Upper lobe of right lung (tissue), 1 donor: ENCODE measurements around the gene CLIC3. TPM values are rescaled to one million over a fixed set of nuclear protein-coding genes. Genes with fewer than 3 reads are reported as not detected.

Source experiments
- ATAC-seq: fragments of 200-7000 bp; cut with Tn5 transposase; one replicate; pipeline ENCODE4 v1.9.1; 2020; ENCODE audit warnings: mild to moderate bottlenecking, moderate library complexity
- DNase-seq: peaks from one replicate; pipeline ENCODE4 v3.0.0-alpha.2; 2020
- H3K27ac ChIP-seq: fragments of 200-600 bp; one replicate; pipeline ENCODE4 v1.8.0; 2022
- H3K27me3 ChIP-seq: fragments of 200-600 bp; one replicate; pipeline ENCODE4 v1.8.0; 2022; ENCODE audit warnings: mild to moderate bottlenecking
- H3K36me3 ChIP-seq: fragments of 200-600 bp; one replicate; pipeline ENCODE4 v1.8.0; 2022
- H3K4me1 ChIP-seq: fragments of 200-600 bp; one replicate; pipeline ENCODE4 v1.8.0; 2022
- H3K4me3 ChIP-seq: fragments of 200-600 bp; one replicate; pipeline ENCODE4 v1.8.0; 2022; ENCODE audit warnings: mild to moderate bottlenecking
- H3K9me3 ChIP-seq: fragments of 200-600 bp; one replicate; pipeline ENCODE4 v1.8.0; 2022
- intact Hi-C: fragments of 100-400 bp; cut with DNase I; formaldehyde crosslinking; loops from one replicate; pipeline ENCODE4 v1.11.0; 2022
- total RNA-seq: library from RNA; stranded (reverse); fragmentation: NEBNext Ultra II Directional; extraction: Animal tissue kit (Norgen Biotek cat#: 25700); gene quantifications from one replicate; pipeline ENCODE4 v1.2.1, GENCODE V29; 2021
- TF ChIP-seq, protein P1 (sequence below): fragments of 200-600 bp; IDR thresholded peaks from one replicate; pipeline ENCODE4 v1.8.0; 2022; ENCODE audit warnings: antibody characterized with exemption
- donor health status: DM: no; HTN: yes; CAD: no; lungs with severe emphysema.

The CLIC3 gene
- total RNA-seq, 1 donor from 2014 or later: 80.7 TPM

DNA sequence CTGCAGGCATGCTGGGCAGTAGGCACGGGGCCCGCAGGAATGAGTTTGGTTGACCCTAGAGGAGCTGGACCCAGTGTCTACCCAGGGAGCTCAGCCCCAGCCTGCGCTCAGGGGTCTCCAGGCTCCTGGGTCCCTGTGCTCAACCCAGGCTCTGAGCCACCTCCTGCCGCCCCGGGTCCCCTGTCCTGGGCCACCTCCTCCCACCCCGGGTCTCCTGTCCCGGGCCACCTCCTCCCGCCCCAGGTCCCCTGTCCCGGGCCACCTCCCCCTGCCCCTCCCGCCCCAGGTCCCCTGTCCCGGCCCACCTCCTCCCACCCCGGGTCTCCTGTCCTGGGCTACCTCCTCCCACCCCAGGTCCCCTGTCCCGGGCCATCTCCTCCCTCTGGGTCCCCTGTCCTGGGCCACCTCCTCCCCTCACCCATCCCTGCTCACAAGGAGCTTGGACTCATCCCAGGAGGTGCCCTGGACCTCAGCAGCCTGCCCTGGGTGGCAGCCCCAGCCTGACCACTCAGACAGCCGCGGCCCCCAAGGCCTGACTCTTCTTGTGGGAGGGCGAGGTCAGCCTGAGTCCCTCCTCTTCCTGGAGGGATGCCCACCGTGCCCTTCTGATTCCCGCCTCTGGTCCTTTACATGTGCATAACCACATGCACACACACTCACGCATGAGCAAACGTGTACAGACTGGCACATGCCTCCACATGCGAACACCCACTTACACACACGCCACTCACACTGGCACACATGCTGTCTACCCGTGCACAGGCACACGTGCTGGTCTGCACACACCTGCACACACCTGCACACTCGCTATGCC is 41.9 kb downstream of the CLIC3 start:
- intact Hi-C loops: no loop called here
- no peaks in the 10 kb centered on the region for H3K27me3 ChIP-seq
- TF ChIP-seq, protein P1, sequence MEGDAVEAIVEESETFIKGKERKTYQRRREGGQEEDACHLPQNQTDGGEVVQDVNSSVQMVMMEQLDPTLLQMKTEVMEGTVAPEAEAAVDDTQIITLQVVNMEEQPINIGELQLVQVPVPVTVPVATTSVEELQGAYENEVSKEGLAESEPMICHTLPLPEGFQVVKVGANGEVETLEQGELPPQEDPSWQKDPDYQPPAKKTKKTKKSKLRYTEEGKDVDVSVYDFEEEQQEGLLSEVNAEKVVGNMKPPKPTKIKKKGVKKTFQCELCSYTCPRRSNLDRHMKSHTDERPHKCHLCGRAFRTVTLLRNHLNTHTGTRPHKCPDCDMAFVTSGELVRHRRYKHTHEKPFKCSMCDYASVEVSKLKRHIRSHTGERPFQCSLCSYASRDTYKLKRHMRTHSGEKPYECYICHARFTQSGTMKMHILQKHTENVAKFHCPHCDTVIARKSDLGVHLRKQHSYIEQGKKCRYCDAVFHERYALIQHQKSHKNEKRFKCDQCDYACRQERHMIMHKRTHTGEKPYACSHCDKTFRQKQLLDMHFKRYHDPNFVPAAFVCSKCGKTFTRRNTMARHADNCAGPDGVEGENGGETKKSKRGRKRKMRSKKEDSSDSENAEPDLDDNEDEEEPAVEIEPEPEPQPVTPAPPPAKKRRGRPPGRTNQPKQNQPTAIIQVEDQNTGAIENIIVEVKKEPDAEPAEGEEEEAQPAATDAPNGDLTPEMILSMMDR: no peak
- H3K9me3 ChIP-seq: no peaks in the 10 kb centered on the region
- no peak overlapping the region for H3K4me3 ChIP-seq
- H3K27ac ChIP-seq: no peak overlapping the region
- no peak for ATAC-seq
- H3K36me3 ChIP-seq: no peaks in the 10 kb centered on the region
- no peak for DNase-seq
- peaks cover 6% of the 10 kb centered on the region for H3K4me1 ChIP-seq

DNA sequence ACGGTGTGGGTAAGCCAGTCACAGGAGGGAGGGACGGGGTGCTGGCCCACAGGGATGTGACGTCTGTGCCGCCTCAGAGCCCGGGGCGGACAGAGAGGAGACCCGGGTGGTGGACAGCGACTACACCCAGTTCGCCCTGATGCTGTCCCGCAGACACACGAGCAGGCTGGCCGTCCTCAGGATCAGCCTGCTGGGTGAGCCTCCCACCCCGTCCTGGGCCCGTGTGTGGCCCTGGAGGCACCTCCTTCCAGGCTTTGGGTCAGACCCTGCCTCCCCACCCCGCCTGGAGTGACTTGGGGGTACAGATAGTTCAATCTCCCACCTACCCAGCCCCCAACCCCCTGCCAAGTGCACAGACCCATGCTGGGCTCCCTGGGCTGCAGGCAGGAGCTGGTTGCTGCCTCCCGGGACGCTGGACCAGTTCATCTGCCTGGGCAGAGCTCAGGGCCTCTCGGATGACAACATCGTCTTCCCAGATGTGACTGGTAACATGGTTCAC is 42.5 kb downstream of the CLIC3 start:
- Histone ChIP-seq H3K9me3 (no peaks in the 10 kb centered on the region), H3K36me3 (no peaks in the 10 kb centered on the region), H3K27me3 (no peaks in the 10 kb centered on the region), H3K4me3 (no peak overlapping the region), H3K27ac (no peak overlapping the region), H3K4me1 (peaks cover 12% of the 10 kb centered on the region)
- TF ChIP-seq, protein P1: no peak
- no peak for DNase-seq
- intact Hi-C loops: no loop called here
- no peak for ATAC-seq

DNA sequence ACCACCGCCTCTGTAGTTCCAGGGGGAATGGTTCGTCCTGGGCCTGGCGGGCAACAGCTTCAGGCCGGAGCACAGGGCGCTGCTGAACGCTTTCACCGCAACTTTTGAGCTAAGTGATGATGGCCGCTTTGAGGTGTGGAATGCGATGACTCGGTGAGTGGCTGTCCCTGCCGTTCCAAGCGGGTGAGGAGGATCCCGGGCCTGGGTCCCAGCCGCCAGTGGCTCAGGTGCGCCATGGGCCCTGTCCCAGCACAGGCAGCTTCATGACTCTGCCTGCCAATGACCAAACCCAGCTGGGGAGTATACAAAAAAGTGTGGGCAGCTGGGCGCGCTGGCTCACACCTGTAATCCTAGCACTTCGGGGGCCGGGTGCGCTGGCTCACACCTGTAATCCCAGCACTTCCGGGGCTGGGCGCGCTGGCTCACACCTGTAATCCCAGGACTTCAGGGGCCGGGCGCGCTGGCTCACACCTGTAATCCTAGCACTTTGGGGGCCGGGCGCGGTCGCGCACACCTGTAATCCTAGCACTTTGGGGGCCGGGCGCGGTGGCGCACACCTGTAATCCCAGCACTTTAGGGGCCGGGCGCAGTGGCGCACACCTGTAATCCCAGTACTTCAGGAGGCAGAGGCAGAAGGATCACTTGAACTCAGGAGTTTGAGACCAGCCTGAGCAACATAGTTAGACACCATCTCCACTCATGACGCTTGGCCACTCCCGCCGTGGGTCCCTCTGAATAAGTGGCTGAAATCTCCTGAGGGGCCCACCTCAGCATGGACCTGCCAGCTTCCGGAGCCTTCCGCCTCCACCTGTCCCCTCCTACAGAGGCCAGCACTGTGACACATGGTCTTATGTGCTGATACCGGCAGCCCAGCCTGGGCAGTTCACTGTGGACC is 43.2 kb downstream of the CLIC3 start:
- DNase-seq (no peak), ATAC-seq (no peak)
- Histone ChIP-seq H3K36me3 (no peaks in the 10 kb centered on the region), H3K4me1 (peaks cover 12% of the 10 kb centered on the region), H3K9me3 (no peaks in the 10 kb centered on the region), H3K27me3 (no peaks in the 10 kb centered on the region), H3K4me3 (no peak overlapping the region), H3K27ac (no peak overlapping the region)
- intact Hi-C loops: no loop called here
- TF ChIP-seq, protein P1: no peak

GRCh38 chr9:136952321-136952850 is 44.0 kb downstream of the CLIC3 start:
- no peak for ATAC-seq
- Histone ChIP-seq H3K9me3 (no peaks in the 10 kb centered on the region), H3K4me1 (peaks cover 14% of the 10 kb centered on the region), H3K36me3 (no peaks in the 10 kb centered on the region), H3K27me3 (no peaks in the 10 kb centered on the region), H3K27ac (no peak overlapping the region), H3K4me3 (no peak overlapping the region)
- TF ChIP-seq, protein P1: no peak
- DNase-seq: no peak
- intact Hi-C loops: no loop called here

GRCh38 chr9:136951541-136952320 is 44.6 kb downstream of the CLIC3 start, which contains the start of gene LCN12:
TSS of gene LCN12 (plus strand) at chr9:136952273. CDS start at chr9:136952328, 55 bp downstream.
- Histone ChIP-seq H3K4me1 (peaks cover 20% of the 10 kb centered on the region), H3K27ac (no peak within 1 kb of the TSS)

More at GRCh38 chr9:136951541-136952320, 44.6 kb downstream of the CLIC3 start, which contains the start of gene LCN12:
- no peak within 1 kb of the TSS for H3K4me3 ChIP-seq
- H3K27me3 ChIP-seq: no peaks in the 10 kb centered on the region
- TF ChIP-seq, protein P1: no peak
- no peaks in the 10 kb centered on the region for H3K9me3 ChIP-seq
- no peak for DNase-seq
- no peaks in the 10 kb centered on the region for H3K36me3 ChIP-seq
- intact Hi-C loops: no loop called here
- ATAC-seq: no peak
